Measurements from ENCODE around the gene PPP3R1. TPM values are rescaled to one million over a fixed set of nuclear protein-coding genes. Genes with fewer than 3 reads are reported as not detected.

PPP3R1 gene
- total RNA-seq, 1 experiment from 2014 or later = 70.9 TPM

DNA sequence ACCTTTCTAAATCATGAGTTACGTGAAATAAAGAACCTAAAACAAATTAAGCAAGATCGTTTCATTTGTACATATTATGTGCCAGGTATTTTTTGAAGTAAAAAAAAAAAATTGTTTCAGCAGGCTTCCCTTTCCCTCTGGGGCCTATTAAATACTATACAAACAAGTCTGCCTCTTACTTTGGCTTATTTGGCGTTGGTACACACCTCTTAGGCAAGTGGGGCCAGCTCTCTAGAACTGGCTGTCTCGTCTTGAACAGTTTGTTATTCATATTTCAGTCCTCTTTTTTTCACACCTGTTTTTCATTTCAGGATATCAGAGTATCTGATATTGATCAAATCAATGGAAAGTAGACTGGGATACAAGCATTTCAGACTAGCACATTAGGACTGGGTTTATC lies 27.4 kb upstream of the PPP3R1 start:
- TF ChIP-seq, protein P1, sequence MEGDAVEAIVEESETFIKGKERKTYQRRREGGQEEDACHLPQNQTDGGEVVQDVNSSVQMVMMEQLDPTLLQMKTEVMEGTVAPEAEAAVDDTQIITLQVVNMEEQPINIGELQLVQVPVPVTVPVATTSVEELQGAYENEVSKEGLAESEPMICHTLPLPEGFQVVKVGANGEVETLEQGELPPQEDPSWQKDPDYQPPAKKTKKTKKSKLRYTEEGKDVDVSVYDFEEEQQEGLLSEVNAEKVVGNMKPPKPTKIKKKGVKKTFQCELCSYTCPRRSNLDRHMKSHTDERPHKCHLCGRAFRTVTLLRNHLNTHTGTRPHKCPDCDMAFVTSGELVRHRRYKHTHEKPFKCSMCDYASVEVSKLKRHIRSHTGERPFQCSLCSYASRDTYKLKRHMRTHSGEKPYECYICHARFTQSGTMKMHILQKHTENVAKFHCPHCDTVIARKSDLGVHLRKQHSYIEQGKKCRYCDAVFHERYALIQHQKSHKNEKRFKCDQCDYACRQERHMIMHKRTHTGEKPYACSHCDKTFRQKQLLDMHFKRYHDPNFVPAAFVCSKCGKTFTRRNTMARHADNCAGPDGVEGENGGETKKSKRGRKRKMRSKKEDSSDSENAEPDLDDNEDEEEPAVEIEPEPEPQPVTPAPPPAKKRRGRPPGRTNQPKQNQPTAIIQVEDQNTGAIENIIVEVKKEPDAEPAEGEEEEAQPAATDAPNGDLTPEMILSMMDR (IDR thresholded peaks at IDR 0.05; ENCODE audit: insufficient read depth in 1 of 2, low read depth in 1 of 2, low read length in 1 of 2, severe bottlenecking in 1 of 2, unreplicated experiment in 1 of 2) = no peak
- H3K27me3 Mint-ChIP-seq (ENCODE audit: insufficient read depth, unreplicated experiment) = peaks cover 9% of the 10 kb centered on the region
- H3K27ac Mint-ChIP-seq (ENCODE audit: unreplicated experiment) = no peak overlapping the region
- no TSS peak for BruUV-seq (replicated peaks)
- no peaks in the 10 kb centered on the region for H3K4me1 Mint-ChIP-seq (ENCODE audit: low read depth, unreplicated experiment)
- no peak for DNase-seq
- intact Hi-C loops (cut with micrococcal nuclease; ENCODE audit: unreplicated experiment) = no loop called here
- H3K9me3 Mint-ChIP-seq (ENCODE audit: unreplicated experiment) = no peaks in the 10 kb centered on the region
- no peaks in the 10 kb centered on the region for H3K36me3 ChIP-seq (ENCODE audit: control insufficient read depth, insufficient read depth, low read length)
- no peaks in the 10 kb centered on the region for H3K27me3 ChIP-seq (replicated peaks; ENCODE audit: control insufficient read depth, insufficient read depth, low read length)
- no peak overlapping the region for H3K4me3 Mint-ChIP-seq (ENCODE audit: unreplicated experiment)
- H3K4me1 ChIP-seq = no peaks in the 10 kb centered on the region
- no peaks in the 10 kb centered on the region for H3K36me3 Mint-ChIP-seq (ENCODE audit: insufficient read depth, unreplicated experiment)
- H3K4me3 ChIP-seq (ENCODE audit: low read depth, low read length) = no peak overlapping the region
- POLR2A ChIA-PET = no interaction called here
- CTCF ChIA-PET = interaction anchor here (0.5 kb wide), 1 partner anchor 23 kb away, joined by 4 read pairs; no protein-coding TSS in a partner anchor
- no peaks in the 10 kb centered on the region for H3K9me3 ChIP-seq

GRCh38 chr2:68278169-68278568 lies 25.8 kb upstream of the PPP3R1 start:
- Mint-ChIP-seq H3K27me3 (ENCODE audit: insufficient read depth, unreplicated experiment) (peaks cover 8% of the 10 kb centered on the region), H3K4me1 (ENCODE audit: low read depth, unreplicated experiment) (no peaks in the 10 kb centered on the region), H3K27ac (ENCODE audit: unreplicated experiment) (no peak overlapping the region), H3K4me3 (ENCODE audit: unreplicated experiment) (no peak overlapping the region), H3K9me3 (ENCODE audit: unreplicated experiment) (no peaks in the 10 kb centered on the region), H3K36me3 (ENCODE audit: insufficient read depth, unreplicated experiment) (no peaks in the 10 kb centered on the region)
- CTCF ChIA-PET = no interaction called here
- Histone ChIP-seq H3K9me3 (no peaks in the 10 kb centered on the region), H3K36me3 (ENCODE audit: control insufficient read depth, insufficient read depth, low read length) (no peaks in the 10 kb centered on the region), H3K4me3 (ENCODE audit: low read depth, low read length) (no peak overlapping the region), H3K27me3 (replicated peaks; ENCODE audit: control insufficient read depth, insufficient read depth, low read length) (no peaks in the 10 kb centered on the region), H3K4me1 (no peaks in the 10 kb centered on the region)
- POLR2A ChIA-PET = no interaction called here
- intact Hi-C loops (cut with micrococcal nuclease; ENCODE audit: unreplicated experiment) = no loop called here
- TF ChIP-seq, protein P1 (IDR thresholded peaks at IDR 0.05; ENCODE audit: insufficient read depth in 1 of 2, low read depth in 1 of 2, low read length in 1 of 2, severe bottlenecking in 1 of 2, unreplicated experiment in 1 of 2) = no peak
- DNase-seq = no peak
- no TSS peak for BruUV-seq (replicated peaks)

DNA sequence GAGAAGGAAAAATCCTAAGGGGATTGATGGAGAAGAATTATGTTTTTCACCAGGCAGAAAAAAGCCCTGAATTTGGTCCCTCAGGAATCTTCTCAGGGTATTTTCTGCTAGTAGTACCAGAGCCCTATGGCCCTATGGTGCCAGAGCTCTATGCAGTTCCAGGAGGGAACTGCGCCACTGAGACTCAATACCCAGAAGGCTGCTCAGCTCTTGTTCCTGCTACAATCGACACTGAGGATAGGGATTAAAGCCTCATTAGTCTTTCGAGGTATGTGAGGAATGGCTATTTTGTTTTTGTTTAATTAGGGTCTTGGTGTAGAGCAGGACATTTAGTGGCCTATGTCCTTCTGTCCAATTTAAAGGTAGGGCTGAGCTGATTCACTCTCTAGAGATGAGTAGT lies 21.7 kb upstream of the PPP3R1 start:
- TF ChIP-seq, protein P1 (IDR thresholded peaks at IDR 0.05; ENCODE audit: insufficient read depth in 1 of 2, low read depth in 1 of 2, low read length in 1 of 2, severe bottlenecking in 1 of 2, unreplicated experiment in 1 of 2) = no peak
- CTCF ChIA-PET = interaction anchor here (0.7 kb wide), 1 partner anchor 49 kb away, joined by 3 read pairs; no protein-coding TSS in a partner anchor
- H3K27me3 ChIP-seq (replicated peaks; ENCODE audit: control insufficient read depth, insufficient read depth, low read length) = no peaks in the 10 kb centered on the region
- Mint-ChIP-seq H3K4me1 (ENCODE audit: low read depth, unreplicated experiment) (no peaks in the 10 kb centered on the region), H3K9me3 (ENCODE audit: unreplicated experiment) (no peaks in the 10 kb centered on the region), H3K27me3 (ENCODE audit: insufficient read depth, unreplicated experiment) (peaks cover 21% of the 10 kb centered on the region), H3K4me3 (ENCODE audit: unreplicated experiment) (no peak overlapping the region), H3K36me3 (ENCODE audit: insufficient read depth, unreplicated experiment) (no peaks in the 10 kb centered on the region), H3K27ac (ENCODE audit: unreplicated experiment) (no peak overlapping the region)
- no peak overlapping the region for H3K4me3 ChIP-seq (ENCODE audit: low read depth, low read length)
- H3K4me1 ChIP-seq = no peaks in the 10 kb centered on the region
- no peaks in the 10 kb centered on the region for H3K36me3 ChIP-seq (ENCODE audit: control insufficient read depth, insufficient read depth, low read length)
- POLR2A ChIA-PET = no interaction called here
- BruUV-seq (replicated peaks) = no TSS peak
- H3K9me3 ChIP-seq = no peaks in the 10 kb centered on the region
- intact Hi-C loops (cut with micrococcal nuclease; ENCODE audit: unreplicated experiment) = no loop called here
- no peak for DNase-seq
